ENCODE data around the gene TTC13. TPM values are rescaled to one million over a fixed set of nuclear protein-coding genes. Genes with fewer than 3 reads are reported as not detected.
A peak's percentile ranks its signal among the peaks of the same experiment; 100 is the strongest.

Gene TTC13
- total and polyA plus RNA-seq, 2 of the 4 experiments (the other 2 are of a cell fraction): 6.1 to 9.1 TPM

- Histone ChIP-seq H2AFZ (replicated peaks; ENCODE audit: low read length, poor library complexity) (no peak overlapping the region), H2BK20ac (ENCODE audit: low read depth, low read length) (peak overlapping the region; percentile 91), H4K5ac (ENCODE audit: low read depth, low read length) (peak overlapping the region; percentile 62), H3K9me1 (ENCODE audit: insufficient read depth, low read length) (0 out of 2 replicates have a peak, but pooled peaks cover 3% of the 10 kb centered on the region), H4K8ac (ENCODE audit: low read depth in 2 of 2, low read length in 2 of 2) (peak overlapping the region; percentile 18 to 66; a peak in 3 of 4 replicates), H2BK15ac (ENCODE audit: low read depth, low read length) (peak overlapping the region; percentile 93), H3K9me3 (ENCODE audit: control insufficient read depth, insufficient read depth, low read length) (no peaks in the 10 kb centered on the region), H3K18ac (ENCODE audit: low read depth, low read length) (peak overlapping the region; percentile 69; the same call in 1 of the 2 replicates), H2AK9ac (replicated peaks; ENCODE audit: low read depth, low read length, poor library complexity) (no peak overlapping the region), H3K36me3 (ENCODE audit: control insufficient read depth, insufficient read depth, low read length) (peaks cover 2% of the 10 kb centered on the region; the same call in 1 of the 2 replicates), H3K4ac (ENCODE audit: low read depth, low read length) (peak overlapping the region; percentile 71), H2AK5ac (ENCODE audit: low read depth, low read length) (peak overlapping the region; percentile 98), H3K79me1 (ENCODE audit: low read depth in 1 of 2, low read length in 2 of 2) (peaks cover 1 to 21% of the 10 kb centered on the region in 2 experiments; a peak in 3 of 4 replicates), H3K4me3 (ENCODE audit: insufficient read depth, low read depth, low read length) (no peak overlapping the region), H3K9ac (ENCODE audit: low read depth, low read length) (no peak overlapping the region), H3K27me3 (ENCODE audit: control insufficient read depth, insufficient read depth, low read length) (no peaks in the 10 kb centered on the region), H3K14ac (replicated peaks; ENCODE audit: low read depth, low read length) (peak overlapping the region; percentile 55; the same call in 1 of the 2 replicates), H3K23ac (ENCODE audit: low read depth, low read length) (0 out of 2 replicates have a peak overlapping the region, but pooled peaks have one; percentile 68), H3K4me2 (ENCODE audit: low read depth, low read length) (no peak overlapping the region), H3K27ac (ENCODE audit: insufficient read depth, low read length) (peak overlapping the region; percentile 50; the same call in 1 of the 2 replicates), H3K56ac (ENCODE audit: extremely low read depth, insufficient read depth, low read length) (no peak overlapping the region), H4K91ac (ENCODE audit: insufficient read depth, low read depth, low read length) (peak overlapping the region; percentile 86), H2BK120ac (ENCODE audit: low read depth, low read length) (peak overlapping the region; percentile 86), H3K4me1 (ENCODE audit: control insufficient read depth, insufficient read depth, low read length) (peaks cover 10% of the 10 kb centered on the region), H4K20me1 (ENCODE audit: insufficient read depth, low read length) (peaks cover 5% of the 10 kb centered on the region), H2BK5ac (ENCODE audit: low read depth, low read length, poor library complexity, severe bottlenecking) (peak overlapping the region; percentile 21)
- no peak for ATAC-seq (ENCODE audit: low read depth)
- intact Hi-C loops (cut with micrococcal nuclease) (no loop called here), in situ Hi-C loops (cut with MboI; ENCODE audit: low sequenced_read_pairs) (loop anchor here (25.0 kb wide), 1 partner anchor 784 kb away; no protein-coding TSS in a partner anchor), dilution Hi-C loops (cut with HindIII; ENCODE audit: low sequenced_read_pairs, unreplicated experiment) (no loop called here)
- TF ChIP-seq POLR2A (IDR thresholded peaks at IDR 0.05; ENCODE audit: low read depth, low read length): no peak
- TF ChIP-seq NFE2L2 (IDR thresholded peaks at IDR 0.05; ENCODE audit: low read depth, low read length): no peak
- no peak for TF ChIP-seq MAZ (IDR thresholded peaks at IDR 0.05; ENCODE audit: borderline replicate concordance, low read depth, low read length)
- TF ChIP-seq RCOR1 (IDR thresholded peaks at IDR 0.05; ENCODE audit: insufficient replicate concordance, low read length): no peak
- TF ChIP-seq ELK1 (IDR thresholded peaks at IDR 0.05; ENCODE audit: borderline replicate concordance, low read depth, low read length): no peak
- no peak for TF ChIP-seq RFX5 (IDR thresholded peaks at IDR 0.05; ENCODE audit: low read depth, low read length)
- BruUV-seq (replicated peaks): no TSS peak
- WGBS, 2 experiments (ENCODE audit: extremely low coverage in 2 of 2, insufficient read length in 1 of 2): no CpG with 5 or more reads among the region's 4 CpGs
- ChIA-PET CTCF (no interaction called here), POLR2A (ENCODE audit: unreplicated experiment) (no interaction called here)
- no peak for DNase-seq
These were observed 107.7 kb downstream of the TTC13 start for GRCh38 chr1:230870916-230871315.
